Endothelial cell of umbilical vein (primary cell): ENCODE data around the gene SSNA1. TPM values are rescaled to one million over a fixed set of nuclear protein-coding genes. Genes with fewer than 3 reads are reported as not detected.

Source experiments
- BruUV-seq: library from RNA; stranded (reverse); fragments of 400-500 nt; replicated peaks from 2 replicates; lab custom pipeline; 2021; lab: Mats Ljungman, UMichigan
- CTCF ChIA-PET: fragments of 300-600, 350-600 bp; sonication (Branson Sonifier 250); formaldehyde crosslinking; loops from one replicate; lab custom pipeline; 2021; ENCODE audit warnings: antibody characterized with exemption, inconsistent platforms; lab: Charles Lee
- POLR2A ChIA-PET: fragments of 300-600, 350-600 bp; sonication (Branson Sonifier 250); formaldehyde crosslinking; loops from one replicate; lab custom pipeline; 2021; ENCODE audit warnings: antibody characterized with exemption, inconsistent platforms; lab: Charles Lee
- DNase-seq: peaks from one replicate; pipeline ENCODE4 v3.0.0-alpha.2; 2011; ENCODE audit warnings: low read depth, low spot score
- FAIRE-seq: peaks from 2 replicates; lab custom pipeline; 2011; peaks lifted over from hg19 to GRCh38; lab: Jason Lieb, UNC
- H2AFZ ChIP-seq: 2 replicates; pipeline ENCODE4 v1.6.0; 2012; ENCODE audit warnings: low read depth, low read length, control low read depth, inconsistent platforms
- H3K27ac ChIP-seq: 2 replicates; pipeline ENCODE4 v1.5.1; 2011; ENCODE audit warnings: low read depth, mild to moderate bottlenecking, control low read depth, low read length, moderate library complexity; ENCODE audit not compliant: insufficient read depth
- H3K27me3 ChIP-seq, 2 experiments: 2 replicates each; pipeline versions ENCODE4 v1.6.0 to v1.6.1; 2011; ENCODE audit warnings: low read length in 2 of 2, mixed read lengths in 1 of 2; ENCODE audit not compliant: control insufficient read depth in 2 of 2, insufficient read depth in 2 of 2
- H3K36me3 ChIP-seq, 2 experiments: 2 replicates in 1 of 2; 3 replicates in 1 of 2; pipeline ENCODE4 v1.5.1; 2011; ENCODE audit warnings: low read length in 2 of 2, mild to moderate bottlenecking in 1 of 2, moderate library complexity in 1 of 2; ENCODE audit not compliant: control insufficient read depth in 2 of 2, insufficient read depth in 2 of 2; ENCODE audit errors: extremely low read depth in 1 of 2
- H3K4me1 ChIP-seq: 3 replicates; pipeline ENCODE4 v1.5.1; 2011; ENCODE audit warnings: mild to moderate bottlenecking, low read length; ENCODE audit not compliant: control insufficient read depth, insufficient read depth; ENCODE audit errors: extremely low read depth
- H3K4me2 ChIP-seq: 2 replicates; pipeline ENCODE4 v1.6.1; 2011; ENCODE audit warnings: low read length, control low read depth, mixed read lengths; ENCODE audit not compliant: insufficient read depth
- H3K4me3 ChIP-seq, 3 experiments: fragments of 200-600 bp in 1 of 3; sonication (generic), shearing (Covaris generic) in 1 of 3; replicated peaks in 1 of 3; 2 replicates each; pipeline ENCODE4 v1.5.1; 2011 to 2016; ENCODE audit warnings: control low read depth in 3 of 3, low read length in 3 of 3, mild to moderate bottlenecking in 2 of 3, inconsistent platforms in 1 of 3, low read depth in 1 of 3, moderate library complexity in 1 of 3; ENCODE audit not compliant: insufficient read depth in 1 of 3
- H3K79me2 ChIP-seq: 2 replicates; pipeline ENCODE4 v1.6.0; 2012; ENCODE audit warnings: low read length, inconsistent platforms; ENCODE audit not compliant: control insufficient read depth, insufficient read depth
- H3K9ac ChIP-seq: replicated peaks from 2 replicates; pipeline ENCODE3; 2011; ENCODE audit warnings: low read length, control low read depth; ENCODE audit not compliant: insufficient read depth; ENCODE audit errors: extremely low read depth
- H3K9me1 ChIP-seq: replicated peaks from 3 replicates; pipeline ENCODE4 v1.6.0; 2011; ENCODE audit warnings: mild to moderate bottlenecking, low read length; ENCODE audit not compliant: control insufficient read depth, insufficient read depth; ENCODE audit errors: extremely low read depth
- H3K9me3 ChIP-seq: replicated peaks from 2 replicates; pipeline ENCODE4 v1.5.1; 2012; ENCODE audit warnings: low read length, inconsistent platforms; ENCODE audit not compliant: control insufficient read depth, insufficient read depth
- H4K20me1 ChIP-seq: replicated peaks from 2 replicates; pipeline ENCODE3; 2011; ENCODE audit warnings: mild to moderate bottlenecking, low read length; ENCODE audit not compliant: control insufficient read depth, insufficient read depth; ENCODE audit errors: extremely low read depth
- CTCF ChIP-seq, 2 donors: IDR thresholded peaks; 1 replicate in 1 of 2; 2 replicates in 1 of 2; pipeline ENCODE4 v1.5.1; 2011; ENCODE audit warnings: low read length in 2 of 2, mild to moderate bottlenecking in 2 of 2, moderate library complexity in 2 of 2, control low read depth in 1 of 2, inconsistent platforms in 1 of 2, low read depth in 1 of 2; ENCODE audit not compliant: insufficient read depth in 1 of 2; ENCODE audit errors: extremely low read depth in 1 of 2
- EZH2 ChIP-seq: IDR thresholded peaks from 2 replicates; pipeline ENCODE4 v1.6.1; 2012; ENCODE audit warnings: borderline replicate concordance, low read depth, mild to moderate bottlenecking, moderate library complexity, low read length, inconsistent platforms; ENCODE audit not compliant: severe bottlenecking
- FOS ChIP-seq: IDR thresholded peaks from 2 replicates; pipeline ENCODE4 v1.6.1; 2011; ENCODE audit warnings: mild to moderate bottlenecking, low read length, moderate library complexity, borderline replicate concordance; ENCODE audit not compliant: insufficient read depth
- GATA2 ChIP-seq: IDR thresholded peaks from 2 replicates; pipeline ENCODE4 v1.7.0; 2011; ENCODE audit warnings: low read depth, mild to moderate bottlenecking, moderate library complexity, mixed read lengths, low read length; ENCODE audit not compliant: insufficient read length, insufficient read depth
- JUN ChIP-seq: IDR thresholded peaks from 2 replicates; pipeline ENCODE4 v1.6.1; 2011; ENCODE audit warnings: borderline replicate concordance, low read depth; ENCODE audit not compliant: insufficient read length, insufficient read depth
- MYC ChIP-seq: IDR thresholded peaks from one replicate; pipeline ENCODE4 v1.6.1; 2011; ENCODE audit warnings: mild to moderate bottlenecking, low read depth, low read length
- POLR2A ChIP-seq: IDR thresholded peaks from 2 replicates; pipeline ENCODE4 v1.6.1; 2012; ENCODE audit warnings: low read depth, mild to moderate bottlenecking, control low read depth, low read length
- POLR2AphosphoS5 ChIP-seq: IDR thresholded peaks from 2 replicates; pipeline ENCODE4 v1.6.1; 2012; ENCODE audit warnings: low read depth, mild to moderate bottlenecking, control low read depth, low read length, moderate library complexity; ENCODE audit not compliant: insufficient read depth
- dilution Hi-C: fragments of 300-500 bp; cut with MboI; formaldehyde crosslinking; loops from one replicate; pipeline ENCODE4 v1.15.0; 2019; ENCODE audit warnings: low sequenced_read_pairs; ENCODE audit not compliant: extremely low pct_ligation_motif_present
- intact Hi-C: fragments of 100-400 bp; cut with micrococcal nuclease; formaldehyde crosslinking; loops from one replicate; pipeline ENCODE4 v1.10.0; 2022
- polyA plus RNA-seq, 4 experiments: library from polyadenylated mRNA; depleted of rRNA in 3 of 4; stranded (reverse) in 3 of 4; unstranded in 1 of 4; fragments of >200 nt; gene quantifications; 2 replicates each; pipeline versions ENCODE4 v1.2.1 to v1.2.3, GENCODE V29; 2011 to 2012; ENCODE audit warnings: missing spikeins in 1 of 4
- total RNA-seq: library from RNA; stranded (reverse); gene quantifications from 2 replicates; pipeline ENCODE4 v1.2.3, GENCODE V29; 2021
- TF ChIP-seq, protein P1 (sequence below): IDR thresholded peaks from 2 replicates; pipeline ENCODE4 v1.6.1; 2011; ENCODE audit not compliant: insufficient read depth, insufficient read length

Gene SSNA1
- total and polyA plus RNA-seq, 2 donors (not counting 3 experiments of a cell fraction or from before 2014, with no cell fraction given), result 89.0 to 146 TPM

DNA sequence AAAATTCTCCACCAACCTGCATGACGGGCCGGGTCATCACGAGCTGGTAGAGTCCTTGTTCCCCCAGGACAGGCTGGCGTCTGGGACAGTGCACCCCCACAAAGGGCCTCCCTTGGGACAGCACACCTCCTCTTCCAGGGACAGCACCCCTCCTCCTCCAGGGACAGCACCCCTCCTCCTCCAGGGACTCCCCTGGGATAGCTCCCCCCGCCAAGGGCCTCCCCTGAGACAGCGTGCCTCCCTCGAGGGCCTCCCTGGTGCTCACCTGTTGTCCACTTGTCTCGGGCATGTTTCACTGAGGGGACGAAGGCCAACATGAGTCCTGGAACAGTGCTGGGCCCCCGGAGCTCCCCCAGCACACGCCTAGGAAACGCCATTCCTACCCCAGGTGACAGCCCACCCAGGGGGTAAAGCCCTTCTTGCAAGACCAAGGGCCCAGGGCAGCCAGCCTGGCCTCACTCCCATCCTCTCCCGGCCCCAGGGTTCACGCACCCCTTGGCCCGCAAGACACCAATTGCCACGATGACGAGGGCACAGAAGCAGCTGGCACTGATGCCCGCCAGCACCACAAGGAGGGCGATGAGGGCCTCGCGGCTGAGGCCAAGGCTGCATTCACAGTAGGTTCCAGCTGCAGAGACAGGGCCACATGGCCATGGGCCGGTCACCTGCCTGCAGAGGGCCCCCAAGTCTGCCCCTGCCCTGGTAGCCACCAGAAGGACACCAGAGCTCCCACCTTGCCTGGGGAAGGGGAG lies 17.2 kb upstream of the SSNA1 start:
- H3K36me3 ChIP-seq, result no peaks in the 10 kb centered on the region
- H3K27ac ChIP-seq, result no peak overlapping the region
- no peaks in the 10 kb centered on the region for H4K20me1 ChIP-seq
- TF ChIP-seq FOS (no peak), JUN (no peak), POLR2AphosphoS5 (no peak), MYC (no peak), EZH2 (no peak), POLR2A (no peak), GATA2 (no peak), CTCF (IDR thresholded peaks at IDR 0.05; ENCODE audit: extremely low read depth in 1 of 2, insufficient read depth in 1 of 2, low read depth in 1 of 2, low read length in 2 of 2) (no peak)
- TF ChIP-seq, protein P1, sequence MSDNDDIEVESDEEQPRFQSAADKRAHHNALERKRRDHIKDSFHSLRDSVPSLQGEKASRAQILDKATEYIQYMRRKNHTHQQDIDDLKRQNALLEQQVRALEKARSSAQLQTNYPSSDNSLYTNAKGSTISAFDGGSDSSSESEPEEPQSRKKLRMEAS, result no peak
- FAIRE-seq, result no peak
- no peak overlapping the region for H3K4me2 ChIP-seq
- peaks cover 23 to 29% of the 10 kb centered on the region in 2 experiments for H3K27me3 ChIP-seq
- no peak for DNase-seq
- no peak overlapping the region for H3K9ac ChIP-seq
- intact Hi-C loops (no loop called here), dilution Hi-C loops (no loop called here)
- H3K9me1 ChIP-seq, result no peaks in the 10 kb centered on the region
- POLR2A ChIA-PET, result no interaction called here
- no peaks in the 10 kb centered on the region for H3K4me1 ChIP-seq
- no peaks in the 10 kb centered on the region for H3K9me3 ChIP-seq
- no peak overlapping the region for H3K4me3 ChIP-seq
- BruUV-seq, result no TSS peak
- H3K79me2 ChIP-seq, result no peaks in the 10 kb centered on the region
- CTCF ChIA-PET, result interaction anchor here (1.1 to 1.2 kb wide), 2 partner anchors 8 to 65 kb away, joined by 3 to 4 read pairs; no protein-coding TSS in a partner anchor
- no peak overlapping the region for H2AFZ ChIP-seq
